ENCODE measurements around the gene ABI3BP. TPM values are rescaled to one million over a fixed set of nuclear protein-coding genes. Genes with fewer than 3 reads are reported as not detected.

The ABI3BP gene
- total RNA-seq, 2 donors from 2014 or later, result not detected

DNA sequence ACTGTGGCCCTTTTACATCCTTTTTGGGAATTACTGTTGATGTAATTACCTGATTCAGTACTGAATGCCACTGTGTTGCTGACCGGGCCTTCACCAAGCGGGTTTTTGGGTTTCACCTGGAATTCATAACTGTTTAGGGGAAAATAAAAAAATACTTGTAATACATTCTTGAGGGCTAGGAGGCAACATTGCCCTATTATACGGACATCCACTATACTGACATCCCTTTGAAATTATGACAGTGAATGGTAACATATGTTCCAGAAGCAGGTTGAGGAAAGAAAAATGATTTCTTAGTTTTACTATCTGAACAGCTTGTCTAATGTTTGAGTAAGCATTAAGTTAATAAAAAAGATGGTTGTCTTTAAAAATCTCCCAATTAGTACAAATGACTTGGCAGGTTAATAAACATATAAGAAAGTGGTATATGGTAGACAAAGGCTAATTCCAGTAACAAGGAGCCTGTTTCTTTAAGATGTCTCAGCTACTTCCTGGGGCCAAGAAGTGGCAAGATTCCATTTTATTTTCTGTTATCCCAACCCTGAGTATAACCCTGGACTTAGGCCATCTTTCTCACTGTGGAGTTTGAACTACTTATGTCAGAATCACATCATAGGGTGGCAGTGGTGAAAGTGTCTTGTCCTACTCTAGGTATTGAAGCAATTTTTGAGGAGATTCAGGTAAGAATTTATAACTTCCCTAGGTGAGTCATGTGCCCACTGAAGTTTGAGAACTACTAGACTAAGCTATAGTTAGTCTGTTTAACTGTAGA, 238.5 kb downstream of the ABI3BP start:
- H3K27ac Mint-ChIP-seq, result no peak overlapping the region
- DNase-seq (no peak), ATAC-seq (no peak)
- no peaks in the 10 kb centered on the region for H3K27me3 Mint-ChIP-seq
- peaks cover 6% of the 10 kb centered on the region for H3K36me3 Mint-ChIP-seq (ENCODE audit: low read depth)
- H3K4me3 Mint-ChIP-seq, result no peak overlapping the region
- H3K9me3 ChIP-seq (ENCODE audit: control insufficient read depth, low read length, poor library complexity, severe bottlenecking), result no peaks in the 10 kb centered on the region
- peaks cover 9% of the 10 kb centered on the region for H3K4me1 Mint-ChIP-seq

GRCh38 chr3:100753846-100754245, 239.4 kb downstream of the ABI3BP start:
- peaks cover 3% of the 10 kb centered on the region for H3K4me1 Mint-ChIP-seq
- no peak for ATAC-seq
- peaks cover 6% of the 10 kb centered on the region for H3K36me3 Mint-ChIP-seq (ENCODE audit: low read depth)

GRCh38 chr3:100748967-100749366, 244.3 kb downstream of the ABI3BP start:
- no peaks in the 10 kb centered on the region for H3K27me3 Mint-ChIP-seq
- H3K4me1 Mint-ChIP-seq, result peaks cover 2% of the 10 kb centered on the region

More at GRCh38 chr3:100753846-100754245, 239.4 kb downstream of the ABI3BP start:
- no peak for DNase-seq
- H3K9me3 ChIP-seq (ENCODE audit: control insufficient read depth, low read length, poor library complexity, severe bottlenecking), result no peaks in the 10 kb centered on the region
- H3K27ac Mint-ChIP-seq, result no peak overlapping the region
- H3K27me3 Mint-ChIP-seq, result no peaks in the 10 kb centered on the region
- H3K4me3 Mint-ChIP-seq, result no peak overlapping the region

GRCh38 chr3:100748220-100748619, 245.0 kb downstream of the ABI3BP start:
- no peak for ATAC-seq
- H3K4me1 Mint-ChIP-seq, result peaks cover 2% of the 10 kb centered on the region
- H3K27ac Mint-ChIP-seq, result no peak overlapping the region
- H3K36me3 Mint-ChIP-seq (ENCODE audit: low read depth), result peaks cover 4% of the 10 kb centered on the region
- no peaks in the 10 kb centered on the region for H3K27me3 Mint-ChIP-seq
- H3K4me3 Mint-ChIP-seq, result no peak overlapping the region
- no peak for DNase-seq
- no peaks in the 10 kb centered on the region for H3K9me3 ChIP-seq (ENCODE audit: control insufficient read depth, low read length, poor library complexity, severe bottlenecking)

More at GRCh38 chr3:100748967-100749366, 244.3 kb downstream of the ABI3BP start:
- ATAC-seq, result no peak
- Mint-ChIP-seq H3K4me3 (no peak overlapping the region), H3K36me3 (ENCODE audit: low read depth) (peaks cover 4% of the 10 kb centered on the region), H3K27ac (no peak overlapping the region)
- H3K9me3 ChIP-seq (ENCODE audit: control insufficient read depth, low read length, poor library complexity, severe bottlenecking), result no peaks in the 10 kb centered on the region
- DNase-seq, result no peak

GRCh38 chr3:100746092-100746491, 247.1 kb downstream of the ABI3BP start:
- no peaks in the 10 kb centered on the region for H3K27me3 Mint-ChIP-seq
- peaks cover 2% of the 10 kb centered on the region for H3K36me3 Mint-ChIP-seq (ENCODE audit: low read depth)
- H3K4me1 Mint-ChIP-seq, result peaks cover 2% of the 10 kb centered on the region
- no peak overlapping the region for H3K4me3 Mint-ChIP-seq
- DNase-seq (no peak), ATAC-seq (no peak)
- no peaks in the 10 kb centered on the region for H3K9me3 ChIP-seq (ENCODE audit: control insufficient read depth, low read length, poor library complexity, severe bottlenecking)
- peak overlapping the region; percentile 19 for H3K27ac Mint-ChIP-seq

DNA sequence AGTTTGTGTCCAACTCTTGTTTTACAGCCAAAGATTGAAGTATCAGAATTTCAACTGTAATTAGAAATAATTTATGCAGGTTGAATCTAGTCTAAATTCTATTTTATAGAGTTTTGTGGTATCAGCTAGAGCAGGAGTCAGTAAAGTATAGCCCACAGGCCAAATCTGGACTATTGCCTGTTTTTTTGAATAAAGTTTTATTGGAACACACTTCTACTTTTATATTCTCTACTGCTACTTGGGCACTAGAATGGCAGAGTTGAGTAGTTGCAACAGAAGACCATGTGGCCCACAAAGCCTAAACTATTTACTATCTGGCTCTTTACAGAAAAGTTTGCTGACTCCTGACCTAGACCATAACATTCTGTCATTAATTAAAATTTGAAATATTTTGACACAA, 247.6 kb downstream of the ABI3BP start:
- ATAC-seq (no peak), DNase-seq (no peak)
- Mint-ChIP-seq H3K27me3 (no peaks in the 10 kb centered on the region), H3K4me3 (no peak overlapping the region), H3K27ac (no peak overlapping the region), H3K36me3 (ENCODE audit: low read depth) (peaks cover 2% of the 10 kb centered on the region), H3K4me1 (peaks cover 2% of the 10 kb centered on the region)
- no peaks in the 10 kb centered on the region for H3K9me3 ChIP-seq (ENCODE audit: control insufficient read depth, low read length, poor library complexity, severe bottlenecking)

GRCh38 chr3:100744671-100745070, 248.6 kb downstream of the ABI3BP start:
- peak overlapping the region; percentile 11 for H3K27ac Mint-ChIP-seq
- no peak for ATAC-seq
- H3K27me3 Mint-ChIP-seq, result no peaks in the 10 kb centered on the region
- H3K9me3 ChIP-seq (ENCODE audit: control insufficient read depth, low read length, poor library complexity, severe bottlenecking), result no peaks in the 10 kb centered on the region
- DNase-seq, result no peak
- no peak overlapping the region for H3K4me3 Mint-ChIP-seq
- peaks cover 2% of the 10 kb centered on the region for H3K36me3 Mint-ChIP-seq (ENCODE audit: low read depth)
- H3K4me1 Mint-ChIP-seq, result peaks cover 2% of the 10 kb centered on the region

DNA sequence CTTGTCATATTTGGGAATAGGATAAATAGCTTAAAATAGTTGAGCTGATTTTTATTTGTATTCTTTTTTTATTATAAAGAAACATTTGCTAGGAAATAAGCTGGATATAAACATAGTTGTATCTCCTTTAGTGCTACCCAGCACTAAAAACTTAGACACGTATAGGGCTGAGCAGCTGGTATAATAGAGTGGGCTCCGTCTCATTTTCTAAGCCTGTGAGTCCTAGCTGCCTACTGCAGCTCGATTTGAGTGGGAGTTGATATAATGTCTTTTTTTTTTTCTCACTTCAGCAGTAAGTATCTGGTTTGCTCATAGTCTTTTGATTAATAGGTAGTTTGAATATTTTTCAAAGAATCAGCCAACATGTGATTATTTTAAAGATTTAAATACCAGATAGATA, 249.7 kb downstream of the ABI3BP start:
- H3K4me3 Mint-ChIP-seq, result no peak overlapping the region
- H3K4me1 Mint-ChIP-seq, result peaks cover 2% of the 10 kb centered on the region
- H3K27me3 Mint-ChIP-seq, result no peaks in the 10 kb centered on the region
- peaks cover 2% of the 10 kb centered on the region for H3K36me3 Mint-ChIP-seq (ENCODE audit: low read depth)
- DNase-seq, result no peak
- no peaks in the 10 kb centered on the region for H3K9me3 ChIP-seq (ENCODE audit: control insufficient read depth, low read length, poor library complexity, severe bottlenecking)
- ATAC-seq, result no peak
- H3K27ac Mint-ChIP-seq, result peak overlapping the region; percentile 11

DNA sequence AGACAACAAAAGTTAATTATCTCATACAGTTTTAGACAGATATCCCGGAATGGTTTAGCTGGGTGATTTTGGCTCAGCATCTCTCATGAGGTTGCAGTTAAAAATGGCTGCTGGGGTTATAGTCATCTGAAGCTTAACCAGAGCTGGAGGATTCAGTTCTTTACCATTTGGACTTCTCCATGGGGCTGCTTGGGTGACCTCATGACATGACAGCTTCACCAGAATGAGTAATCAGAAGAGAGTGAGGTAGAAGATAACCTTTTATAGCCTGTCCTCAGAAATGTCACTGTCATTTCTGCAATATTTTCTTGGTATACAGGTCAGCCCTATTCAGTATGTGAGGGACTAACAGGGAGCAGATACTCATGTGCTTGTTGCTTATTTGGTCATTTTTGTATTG, 253.0 kb downstream of the ABI3BP start:
- no peak for DNase-seq
- peaks cover 5% of the 10 kb centered on the region for H3K4me1 Mint-ChIP-seq
- H3K27me3 Mint-ChIP-seq, result no peaks in the 10 kb centered on the region
- no peak overlapping the region for H3K4me3 Mint-ChIP-seq
- H3K36me3 Mint-ChIP-seq (ENCODE audit: low read depth), result peaks cover 10% of the 10 kb centered on the region
- no peak overlapping the region for H3K27ac Mint-ChIP-seq
- ATAC-seq, result no peak
- no peaks in the 10 kb centered on the region for H3K9me3 ChIP-seq (ENCODE audit: control insufficient read depth, low read length, poor library complexity, severe bottlenecking)

DNA sequence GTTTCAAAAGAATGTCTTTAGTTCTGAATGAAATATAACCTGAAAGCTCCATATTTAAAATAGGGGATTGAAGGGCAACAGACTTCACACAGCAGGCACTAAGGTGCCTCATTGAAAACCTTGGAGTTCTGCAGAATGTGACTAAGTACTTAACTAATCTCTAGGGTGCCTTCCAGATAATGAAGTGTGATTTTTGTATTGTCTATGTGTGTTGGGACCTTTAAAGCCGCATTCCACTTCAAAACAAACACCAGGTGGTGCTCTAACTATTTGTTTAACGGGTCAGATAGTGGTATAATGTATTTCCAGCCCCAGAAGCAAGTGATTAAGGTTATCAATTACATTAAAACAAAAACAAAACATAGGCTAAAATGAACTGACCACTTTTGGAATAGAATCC, 255.9 kb downstream of the ABI3BP start:
- Mint-ChIP-seq H3K4me1 (peaks cover 14% of the 10 kb centered on the region), H3K36me3 (ENCODE audit: low read depth) (peaks cover 16% of the 10 kb centered on the region), H3K27me3 (no peaks in the 10 kb centered on the region), H3K4me3 (peak overlapping the region; percentile 12), H3K27ac (no peak overlapping the region)
- ATAC-seq, result no peak
- DNase-seq, result no peak
- H3K9me3 ChIP-seq (ENCODE audit: control insufficient read depth, low read length, poor library complexity, severe bottlenecking), result no peaks in the 10 kb centered on the region

- Mint-ChIP-seq H3K4me3 (no peak overlapping the region), H3K36me3 (ENCODE audit: low read depth) (peaks cover 21% of the 10 kb centered on the region), H3K27me3 (no peaks in the 10 kb centered on the region), H3K4me1 (peaks cover 22% of the 10 kb centered on the region), H3K27ac (no peak overlapping the region)
- ATAC-seq (no peak), DNase-seq (no peak)
- no peaks in the 10 kb centered on the region for H3K9me3 ChIP-seq (ENCODE audit: control insufficient read depth, low read length, poor library complexity, severe bottlenecking)
Observed at GRCh38 chr3:100732435-100732834, 260.8 kb downstream of the ABI3BP start.

DNA sequence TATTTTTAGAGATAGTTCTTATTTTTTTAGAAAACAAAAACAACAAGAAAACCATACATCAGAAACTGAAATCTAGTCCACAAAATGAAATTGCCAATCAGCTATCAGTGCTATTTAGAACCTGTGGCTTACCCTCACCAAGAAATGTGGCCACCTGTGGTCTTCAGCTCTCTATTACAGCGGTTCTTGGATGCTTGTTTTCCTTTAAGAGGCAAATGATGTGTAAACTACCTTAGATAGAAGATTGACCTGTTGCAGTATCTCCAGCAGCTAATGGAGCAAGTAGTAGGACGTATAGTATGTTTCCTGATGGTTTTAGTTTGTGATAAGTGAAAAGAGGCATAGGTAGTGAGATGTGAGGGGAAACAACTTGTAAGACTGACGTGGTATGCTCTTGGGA, 262.7 kb downstream of the ABI3BP start:
- no peaks in the 10 kb centered on the region for H3K9me3 ChIP-seq (ENCODE audit: control insufficient read depth, low read length, poor library complexity, severe bottlenecking)
- H3K4me3 Mint-ChIP-seq, result no peak overlapping the region
- DNase-seq (no peak), ATAC-seq (no peak)
- H3K27me3 Mint-ChIP-seq, result no peaks in the 10 kb centered on the region
- H3K36me3 Mint-ChIP-seq (ENCODE audit: low read depth), result peaks cover 16% of the 10 kb centered on the region
- peak overlapping the region; percentile 39 for H3K27ac Mint-ChIP-seq
- peaks cover 32% of the 10 kb centered on the region for H3K4me1 Mint-ChIP-seq

DNA sequence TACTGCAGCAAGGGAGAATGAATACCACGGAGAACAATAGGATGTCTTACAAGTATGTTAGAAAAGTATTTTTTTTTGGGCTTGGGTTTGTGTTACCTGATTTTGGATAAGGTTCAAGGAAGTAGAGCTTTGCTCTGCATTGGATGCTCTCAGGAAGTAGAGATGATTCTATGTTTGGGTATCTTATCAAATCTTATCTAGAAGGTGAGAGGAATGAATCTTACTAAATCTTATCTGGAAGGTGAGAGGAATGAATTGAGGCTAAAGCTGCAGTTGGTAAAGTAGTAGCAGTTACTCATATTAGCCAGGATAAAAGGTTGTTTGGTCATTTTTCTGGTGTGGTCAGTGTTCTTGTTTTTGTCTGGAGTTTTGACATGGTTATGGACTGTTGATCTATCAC, 266.5 kb downstream of the ABI3BP start:
- DNase-seq, result no peak
- Mint-ChIP-seq H3K36me3 (ENCODE audit: low read depth) (peaks cover 14% of the 10 kb centered on the region), H3K4me1 (peaks cover 21% of the 10 kb centered on the region), H3K27me3 (no peaks in the 10 kb centered on the region), H3K27ac (peak overlapping the region; percentile 53), H3K4me3 (no peak overlapping the region)
- ATAC-seq, result no peak
- no peaks in the 10 kb centered on the region for H3K9me3 ChIP-seq (ENCODE audit: control insufficient read depth, low read length, poor library complexity, severe bottlenecking)

DNA sequence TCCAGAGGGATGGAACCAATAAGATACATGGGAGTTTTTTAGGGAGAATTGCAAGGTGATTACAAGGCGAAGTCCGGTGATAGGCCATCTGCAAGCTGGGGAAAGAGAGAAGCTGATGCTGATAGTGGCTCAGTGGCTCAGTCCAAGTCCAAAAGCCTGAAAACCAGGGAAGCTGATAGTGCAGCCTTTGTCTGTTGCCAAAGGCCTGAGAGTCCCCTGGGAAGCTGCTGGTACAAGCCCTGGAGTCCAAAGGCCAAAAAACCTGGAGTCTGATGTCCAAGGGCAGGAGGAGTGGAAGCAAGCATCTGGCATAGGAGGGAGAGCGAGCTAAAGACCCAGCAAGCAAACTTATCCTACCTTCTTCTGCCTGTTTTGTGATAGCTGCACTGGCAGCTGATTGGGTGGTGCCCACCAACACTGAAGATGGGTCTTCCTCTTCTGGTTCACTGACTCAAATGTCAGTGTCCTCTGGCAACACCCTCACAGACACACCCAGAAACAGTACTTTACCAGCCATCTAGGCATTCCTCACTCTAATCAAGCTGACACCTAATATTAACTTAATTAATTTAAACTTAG, 267.2 kb downstream of the ABI3BP start:
- Mint-ChIP-seq H3K4me3 (no peak overlapping the region), H3K27me3 (no peaks in the 10 kb centered on the region), H3K4me1 (peaks cover 21% of the 10 kb centered on the region), H3K27ac (peak overlapping the region; percentile 51), H3K36me3 (ENCODE audit: low read depth) (peaks cover 14% of the 10 kb centered on the region)
- ATAC-seq (no peak), DNase-seq (no peak)
- H3K9me3 ChIP-seq (ENCODE audit: control insufficient read depth, low read length, poor library complexity, severe bottlenecking), result no peaks in the 10 kb centered on the region

Data from T-helper 17 cell (primary cell).